Measurements from ENCODE around the gene FRYL.

GRCh38 chr4:48546336-48546735 lies 233.7 kb downstream of the FRYL start:
- TF ChIP-seq, protein P1, sequence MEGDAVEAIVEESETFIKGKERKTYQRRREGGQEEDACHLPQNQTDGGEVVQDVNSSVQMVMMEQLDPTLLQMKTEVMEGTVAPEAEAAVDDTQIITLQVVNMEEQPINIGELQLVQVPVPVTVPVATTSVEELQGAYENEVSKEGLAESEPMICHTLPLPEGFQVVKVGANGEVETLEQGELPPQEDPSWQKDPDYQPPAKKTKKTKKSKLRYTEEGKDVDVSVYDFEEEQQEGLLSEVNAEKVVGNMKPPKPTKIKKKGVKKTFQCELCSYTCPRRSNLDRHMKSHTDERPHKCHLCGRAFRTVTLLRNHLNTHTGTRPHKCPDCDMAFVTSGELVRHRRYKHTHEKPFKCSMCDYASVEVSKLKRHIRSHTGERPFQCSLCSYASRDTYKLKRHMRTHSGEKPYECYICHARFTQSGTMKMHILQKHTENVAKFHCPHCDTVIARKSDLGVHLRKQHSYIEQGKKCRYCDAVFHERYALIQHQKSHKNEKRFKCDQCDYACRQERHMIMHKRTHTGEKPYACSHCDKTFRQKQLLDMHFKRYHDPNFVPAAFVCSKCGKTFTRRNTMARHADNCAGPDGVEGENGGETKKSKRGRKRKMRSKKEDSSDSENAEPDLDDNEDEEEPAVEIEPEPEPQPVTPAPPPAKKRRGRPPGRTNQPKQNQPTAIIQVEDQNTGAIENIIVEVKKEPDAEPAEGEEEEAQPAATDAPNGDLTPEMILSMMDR (conservative IDR thresholded peaks at IDR 0.05), result peak; percentile 78
- TF ChIP-seq EZH2 (IDR thresholded peaks at IDR 0.05; ENCODE audit: low read depth), result no peak

All from PC-9 (cell line).